ENCODE results near the gene TMEM117. TPM values are rescaled to one million over a fixed set of nuclear protein-coding genes. Genes with fewer than 3 reads are reported as not detected.
"Not testable (repeated sequence)": the region's sequence is repeated elsewhere in the genome, so short reads cannot be mapped to it uniquely, and the experiment has no call there.

TMEM117 gene
- total RNA-seq, 2 experiments from 2014 or later: 1.6 to 1.7 TPM

GRCh38 chr12:44148936-44149335, 313.1 kb downstream of the TMEM117 start:
- H3K27ac Mint-ChIP-seq: no peak overlapping the region
- no peak for DNase-seq
- CTCF ChIA-PET: no interaction called here
- no peaks in the 10 kb centered on the region for H3K4me1 Mint-ChIP-seq
- POLR2A ChIA-PET: no interaction called here
- peaks cover 2% of the 10 kb centered on the region for H3K9me3 Mint-ChIP-seq
- no peaks in the 10 kb centered on the region for H3K27me3 Mint-ChIP-seq
- H3K4me3 Mint-ChIP-seq: no peak overlapping the region
- no peaks in the 10 kb centered on the region for H3K36me3 Mint-ChIP-seq (ENCODE audit: low read depth)

DNA sequence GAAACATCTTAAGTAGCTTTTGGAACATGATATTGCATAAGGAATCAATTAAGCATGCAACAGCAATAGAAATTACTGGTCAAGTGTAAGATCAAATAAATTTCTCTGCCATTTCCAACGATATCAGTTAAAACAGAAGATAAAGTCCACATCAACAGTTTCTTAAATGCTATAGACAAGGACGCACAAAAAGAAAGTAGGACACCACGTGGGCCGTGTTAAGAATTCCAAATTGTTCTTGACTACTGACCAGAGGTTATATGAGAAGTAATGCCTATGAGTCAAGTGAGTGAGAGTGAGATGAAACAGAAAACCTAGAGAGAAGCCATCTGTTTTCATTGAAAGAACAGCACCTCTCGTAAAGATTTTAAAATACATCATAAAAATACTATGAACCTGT, 318.2 kb downstream of the TMEM117 start:
- Mint-ChIP-seq H3K36me3 (ENCODE audit: low read depth) (no peaks in the 10 kb centered on the region), H3K4me1 (no peaks in the 10 kb centered on the region)

DNA sequence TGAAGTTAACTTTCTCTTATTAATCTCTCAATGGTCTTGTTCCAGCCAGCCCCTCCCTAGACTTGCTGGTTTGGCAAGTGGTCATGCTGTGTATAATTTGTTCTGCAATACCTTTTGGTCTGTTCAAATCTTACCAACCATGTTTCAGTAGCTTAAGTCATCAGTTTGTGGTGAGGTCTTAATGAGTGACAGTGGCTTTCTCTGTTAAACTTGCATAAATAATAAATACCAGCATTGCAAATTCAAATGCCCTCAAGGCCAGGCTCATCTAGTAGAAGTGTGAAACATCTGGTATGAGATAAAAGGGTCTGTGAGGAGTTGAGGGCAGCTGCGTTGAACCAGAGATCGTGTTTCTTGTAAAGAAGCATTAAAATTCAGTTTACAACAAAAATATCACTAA, 319.5 kb downstream of the TMEM117 start:
- CTCF ChIA-PET: no interaction called here

More for the DNA sequence above, 318.2 kb downstream of the TMEM117 start:
- H3K9me3 Mint-ChIP-seq: no peaks in the 10 kb centered on the region
- H3K27ac Mint-ChIP-seq: no peak overlapping the region
- ChIA-PET CTCF (interaction anchor here (0.6 kb wide), 1 partner anchor 1299 kb away, joined by 4 read pairs; no protein-coding TSS in a partner anchor), POLR2A (no interaction called here)
- H3K4me3 Mint-ChIP-seq: no peak overlapping the region
- H3K27me3 Mint-ChIP-seq: no peaks in the 10 kb centered on the region
- no peak for DNase-seq

DNA sequence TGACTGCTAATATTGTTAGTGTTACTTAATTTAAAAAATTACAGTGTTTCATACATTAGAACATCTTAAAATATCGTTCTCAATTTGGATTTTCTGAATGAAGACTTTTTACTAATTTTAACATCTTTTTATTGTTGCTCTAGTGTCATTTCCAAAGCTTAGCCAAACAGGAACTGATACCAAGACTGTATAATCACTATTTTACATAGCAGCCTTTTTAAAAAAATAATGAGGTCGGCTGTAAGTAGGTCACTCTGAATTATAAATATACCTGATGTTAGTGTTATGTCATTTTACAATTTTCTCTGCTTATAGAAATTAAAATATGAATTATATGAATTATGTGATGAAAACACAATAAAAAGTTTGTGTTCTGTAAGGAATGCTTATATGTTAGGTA, 321.5 kb downstream of the TMEM117 start:
- H3K4me3 Mint-ChIP-seq: no peak overlapping the region
- CTCF ChIA-PET: no interaction called here
- POLR2A ChIA-PET: no interaction called here
- no peaks in the 10 kb centered on the region for H3K9me3 Mint-ChIP-seq
- no peaks in the 10 kb centered on the region for H3K36me3 Mint-ChIP-seq (ENCODE audit: low read depth)
- H3K4me1 Mint-ChIP-seq: no peaks in the 10 kb centered on the region
- no peak overlapping the region for H3K27ac Mint-ChIP-seq
- H3K27me3 Mint-ChIP-seq: no peaks in the 10 kb centered on the region
- no peak for DNase-seq

More for the DNA sequence above, 319.5 kb downstream of the TMEM117 start:
- POLR2A ChIA-PET: no interaction called here
- Mint-ChIP-seq H3K4me3 (no peak overlapping the region), H3K36me3 (ENCODE audit: low read depth) (no peaks in the 10 kb centered on the region), H3K4me1 (no peaks in the 10 kb centered on the region), H3K9me3 (no peaks in the 10 kb centered on the region), H3K27ac (no peak overlapping the region), H3K27me3 (no peaks in the 10 kb centered on the region)
- no peak for DNase-seq

- ChIA-PET POLR2A (no interaction called here), CTCF (no interaction called here)
Measured at GRCh38 chr12:44158746-44159145, 322.9 kb downstream of the TMEM117 start.

GRCh38 chr12:44159216-44159615, 323.3 kb downstream of the TMEM117 start:
- Mint-ChIP-seq H3K36me3 (ENCODE audit: low read depth) (no peaks in the 10 kb centered on the region), H3K27me3 (no peaks in the 10 kb centered on the region), H3K27ac (no peak overlapping the region), H3K4me1 (no peaks in the 10 kb centered on the region), H3K4me3 (no peak overlapping the region), H3K9me3 (no peaks in the 10 kb centered on the region)
- CTCF ChIA-PET: no interaction called here
- POLR2A ChIA-PET: no interaction called here
- no peak for DNase-seq

More at GRCh38 chr12:44158746-44159145, 322.9 kb downstream of the TMEM117 start:
- Mint-ChIP-seq H3K36me3 (ENCODE audit: low read depth) (no peaks in the 10 kb centered on the region), H3K27me3 (no peaks in the 10 kb centered on the region), H3K4me3 (no peak overlapping the region), H3K27ac (no peak overlapping the region), H3K4me1 (no peaks in the 10 kb centered on the region), H3K9me3 (no peaks in the 10 kb centered on the region)
- DNase-seq: no peak

DNA sequence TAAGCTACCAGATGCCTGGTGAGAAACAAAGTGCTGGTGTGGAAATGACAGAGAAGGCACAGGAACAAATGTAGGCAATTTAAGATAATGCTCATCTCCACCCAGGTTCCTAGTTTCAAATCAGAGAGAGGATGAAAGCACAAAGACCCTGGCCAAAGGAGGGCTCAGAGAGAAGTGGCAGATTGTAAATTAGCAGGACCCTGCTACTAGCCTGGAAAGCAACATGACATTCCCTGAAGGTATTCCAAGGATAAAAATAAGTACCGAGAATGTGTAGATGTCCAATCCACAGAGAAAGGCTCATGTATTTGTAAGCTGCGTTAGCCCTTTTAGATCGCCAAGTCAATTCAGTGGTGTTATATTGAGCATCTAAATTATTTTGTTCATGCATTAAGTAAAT, 324.0 kb downstream of the TMEM117 start:
- no peak for DNase-seq
- Mint-ChIP-seq H3K27me3 (no peaks in the 10 kb centered on the region), H3K36me3 (ENCODE audit: low read depth) (no peaks in the 10 kb centered on the region), H3K9me3 (no peaks in the 10 kb centered on the region), H3K27ac (no peak overlapping the region), H3K4me3 (no peak overlapping the region), H3K4me1 (no peaks in the 10 kb centered on the region)
- ChIA-PET POLR2A (no interaction called here), CTCF (no interaction called here)

GRCh38 chr12:44162961-44163360, 327.1 kb downstream of the TMEM117 start:
- no peak for DNase-seq
- Mint-ChIP-seq H3K27ac (no peak overlapping the region), H3K36me3 (ENCODE audit: low read depth) (no peaks in the 10 kb centered on the region), H3K4me3 (no peak overlapping the region), H3K4me1 (no peaks in the 10 kb centered on the region), H3K27me3 (no peaks in the 10 kb centered on the region), H3K9me3 (no peaks in the 10 kb centered on the region)
- POLR2A ChIA-PET: no interaction called here
- CTCF ChIA-PET: no interaction called here

GRCh38 chr12:44174053-44174452, 338.2 kb downstream of the TMEM117 start:
- no peaks in the 10 kb centered on the region for H3K27me3 Mint-ChIP-seq
- ChIA-PET POLR2A (no interaction called here), CTCF (no interaction called here)
- DNase-seq: no peak
- no peak overlapping the region for H3K4me3 Mint-ChIP-seq
- no peak overlapping the region for H3K27ac Mint-ChIP-seq
- no peaks in the 10 kb centered on the region for H3K4me1 Mint-ChIP-seq
- no peaks in the 10 kb centered on the region for H3K36me3 Mint-ChIP-seq (ENCODE audit: low read depth)
- no peaks in the 10 kb centered on the region for H3K9me3 Mint-ChIP-seq

- Mint-ChIP-seq H3K9me3 (no peaks in the 10 kb centered on the region), H3K36me3 (ENCODE audit: low read depth) (no peaks in the 10 kb centered on the region), H3K27ac (no peak overlapping the region), H3K4me1 (peaks cover 2% of the 10 kb centered on the region), H3K4me3 (no peak overlapping the region), H3K27me3 (no peaks in the 10 kb centered on the region)
- no peak for DNase-seq
- CTCF ChIA-PET: no interaction called here
- POLR2A ChIA-PET: no interaction called here
Measured at GRCh38 chr12:44184499-44185206, 348.8 kb downstream of the TMEM117 start.

DNA sequence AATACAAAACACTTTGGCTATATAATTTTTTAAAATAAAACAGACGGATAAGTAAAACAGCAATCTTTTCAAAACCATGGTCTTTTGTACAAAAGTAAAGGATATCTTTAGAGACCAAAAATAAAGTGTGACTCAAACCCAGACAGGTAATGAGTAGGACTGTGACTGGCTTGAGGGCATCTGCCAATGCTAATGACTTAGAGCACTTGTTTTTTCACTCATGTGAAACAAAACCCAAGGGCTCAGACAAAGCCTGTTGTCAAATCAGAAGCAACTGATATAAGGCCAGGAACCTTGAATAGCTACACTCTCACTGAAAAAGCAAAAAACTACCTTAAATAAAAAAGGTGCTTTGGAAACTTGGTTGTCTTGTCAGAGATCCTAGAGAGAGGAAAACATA, 357.4 kb downstream of the TMEM117 start:
- DNase-seq: no peak
- Mint-ChIP-seq H3K27ac (no peak overlapping the region), H3K4me1 (no peaks in the 10 kb centered on the region), H3K4me3 (no peak overlapping the region), H3K36me3 (ENCODE audit: low read depth) (no peaks in the 10 kb centered on the region), H3K27me3 (no peaks in the 10 kb centered on the region), H3K9me3 (no peaks in the 10 kb centered on the region)
- POLR2A ChIA-PET: no interaction called here
- CTCF ChIA-PET: no interaction called here

GRCh38 chr12:44195719-44196118, 359.8 kb downstream of the TMEM117 start:
- H3K27ac Mint-ChIP-seq; H3K4me1 Mint-ChIP-seq; H3K9me3 Mint-ChIP-seq; H3K36me3 Mint-ChIP-seq (ENCODE audit: low read depth); H3K4me3 Mint-ChIP-seq; H3K27me3 Mint-ChIP-seq; DNase-seq; CTCF ChIA-PET; POLR2A ChIA-PET: not testable (repeated sequence)

GRCh38 chr12:44206045-44206444, 370.2 kb downstream of the TMEM117 start:
- Mint-ChIP-seq H3K36me3 (ENCODE audit: low read depth) (no peaks in the 10 kb centered on the region), H3K27me3 (no peaks in the 10 kb centered on the region), H3K4me3 (no peak overlapping the region), H3K9me3 (peaks cover 7% of the 10 kb centered on the region), H3K4me1 (no peaks in the 10 kb centered on the region), H3K27ac (no peak overlapping the region)
- ChIA-PET POLR2A (no interaction called here), CTCF (no interaction called here)
- DNase-seq: no peak

GRCh38 chr12:44217146-44217883, 381.4 kb downstream of the TMEM117 start:
- CTCF ChIA-PET: no interaction called here
- no peaks in the 10 kb centered on the region for H3K27me3 Mint-ChIP-seq
- DNase-seq: no peak
- H3K9me3 Mint-ChIP-seq: peaks cover 6% of the 10 kb centered on the region
- H3K36me3 Mint-ChIP-seq (ENCODE audit: low read depth): no peaks in the 10 kb centered on the region
- no peak overlapping the region for H3K27ac Mint-ChIP-seq
- POLR2A ChIA-PET: no interaction called here
- no peaks in the 10 kb centered on the region for H3K4me1 Mint-ChIP-seq
- H3K4me3 Mint-ChIP-seq: no peak overlapping the region
